Fibroblast of lung (primary cell): ENCODE results near the gene TMEM63C. TPM values are rescaled to one million over a fixed set of nuclear protein-coding genes. Genes with fewer than 3 reads are reported as not detected.
"Not testable (repeated sequence)": the region's sequence is repeated elsewhere in the genome, so short reads cannot be mapped to it uniquely, and the experiment has no call there.

Source experiments
- DNase-seq, 2 donors: peaks; one replicate each; pipeline versions ENCODE4 v3.0.0 to v3.0.0-alpha.2; 2010; ENCODE audit warnings: low read depth in 2 of 2
- H2AFZ ChIP-seq: 2 replicates; pipeline ENCODE4 v1.5.1; 2012; ENCODE audit warnings: low read length, control low read depth, inconsistent platforms
- H3K27ac ChIP-seq: 2 replicates; pipeline ENCODE4 v1.5.1; 2011; ENCODE audit warnings: low read length, control low read depth; ENCODE audit not compliant: insufficient read depth
- H3K27me3 ChIP-seq: 2 replicates; pipeline ENCODE4 v1.5.1; 2011; ENCODE audit warnings: mild to moderate bottlenecking, low read length; ENCODE audit not compliant: control insufficient read depth, insufficient read depth
- H3K36me3 ChIP-seq: 2 replicates; pipeline ENCODE4 v1.5.1; 2011; ENCODE audit warnings: low read length; ENCODE audit not compliant: control insufficient read depth, insufficient read depth
- H3K4me1 ChIP-seq: 2 replicates; pipeline ENCODE4 v1.5.1; 2011; ENCODE audit warnings: low read length; ENCODE audit not compliant: control insufficient read depth, insufficient read depth; ENCODE audit errors: extremely low read depth
- H3K4me2 ChIP-seq: 2 replicates; pipeline ENCODE4 v1.5.1; 2011; ENCODE audit warnings: low read length, control low read depth; ENCODE audit not compliant: insufficient read depth; ENCODE audit errors: extremely low read depth
- H3K4me3 ChIP-seq, 4 experiments: fragments of 200-600 bp in 1 of 4; sonication (generic) in 1 of 4; replicated peaks in 1 of 4; 2 replicates each; pipeline ENCODE4 v1.5.1; 2011 to 2016; ENCODE audit warnings: low read length in 4 of 4, low read depth in 3 of 4, mild to moderate bottlenecking in 3 of 4, control low read depth in 2 of 4, inconsistent platforms in 1 of 4, mixed read lengths in 1 of 4; ENCODE audit not compliant: insufficient read depth in 1 of 4; ENCODE audit errors: control extremely low read depth in 1 of 4
- H3K79me2 ChIP-seq: 2 replicates; pipeline ENCODE4 v1.5.1; 2012; ENCODE audit warnings: mild to moderate bottlenecking, low read length, inconsistent platforms; ENCODE audit not compliant: control insufficient read depth, insufficient read depth
- H3K9ac ChIP-seq: 2 replicates; pipeline ENCODE4 v1.5.1; 2011; ENCODE audit warnings: mild to moderate bottlenecking, low read length, control low read depth; ENCODE audit not compliant: insufficient read depth
- H3K9me3 ChIP-seq: 2 replicates; pipeline ENCODE4 v1.5.1; 2012; ENCODE audit warnings: low read depth, low read length; ENCODE audit not compliant: control insufficient read depth, insufficient read depth
- H4K20me1 ChIP-seq: 2 replicates; pipeline ENCODE4 v1.5.1; 2011; ENCODE audit warnings: low read length; ENCODE audit not compliant: control insufficient read depth, insufficient read depth; ENCODE audit errors: extremely low read depth
- CTCF ChIP-seq, 2 donors: IDR thresholded peaks in 1 of 2; conservative IDR thresholded peaks in 1 of 2; 1 replicate in 1 of 2; 2 replicates in 1 of 2; pipeline ENCODE4 v1.5.1; 2011 to 2012; ENCODE audit warnings: low read length in 2 of 2, control low read depth in 1 of 2, inconsistent platforms in 1 of 2, low read depth in 1 of 2, mild to moderate bottlenecking in 1 of 2
- EZH2 ChIP-seq: IDR thresholded peaks from 2 replicates; pipeline ENCODE4 v1.5.1; 2012; ENCODE audit warnings: low read length, control low read depth, mild to moderate bottlenecking; ENCODE audit errors: missing control alignments
- polyA plus RNA-seq, 2 donors: library from polyadenylated mRNA; depleted of rRNA in 1 of 2; stranded (reverse) in 1 of 2; unstranded in 1 of 2; fragments of >200 nt; gene quantifications; 2 replicates each; pipeline ENCODE4 v1.2.1, GENCODE V29; 2011 to 2012; ENCODE audit warnings: missing spikeins in 1 of 2
- total RNA-seq: library from RNA; depleted of rRNA; stranded (reverse); fragments of >200 nt; gene quantifications from 2 replicates; pipeline ENCODE4 v1.2.1, GENCODE V29; 2014

TMEM63C gene
- total and polyA plus RNA-seq, 2 donors (not counting 1 experiment from before 2014, with no cell fraction given) = 0.66 TPM; not detected in 1

- H2AFZ ChIP-seq = no peak overlapping the region
- H3K4me3 ChIP-seq = no peak overlapping the region
- no peaks in the 10 kb centered on the region for H4K20me1 ChIP-seq
- peaks cover 3% of the 10 kb centered on the region for H3K4me1 ChIP-seq
- H3K79me2 ChIP-seq = no peaks in the 10 kb centered on the region
- H3K27me3 ChIP-seq = peaks cover 13% of the 10 kb centered on the region
- no peaks in the 10 kb centered on the region for H3K9me3 ChIP-seq
- no peak overlapping the region for H3K27ac ChIP-seq
- no peak overlapping the region for H3K4me2 ChIP-seq
- H3K9ac ChIP-seq = no peak overlapping the region
- DNase-seq = no peak
- no peaks in the 10 kb centered on the region for H3K36me3 ChIP-seq
- TF ChIP-seq CTCF (conservative IDR thresholded peaks at IDR 0.05 in 1 of 2, IDR thresholded peaks at IDR 0.05 in 1 of 2; ENCODE audit: low read depth in 1 of 2, low read length in 2 of 2) (no peak), EZH2 (no peak)
Measured at GRCh38 chr14:77161011-77161410, 20.6 kb upstream of the TMEM63C start.

DNA sequence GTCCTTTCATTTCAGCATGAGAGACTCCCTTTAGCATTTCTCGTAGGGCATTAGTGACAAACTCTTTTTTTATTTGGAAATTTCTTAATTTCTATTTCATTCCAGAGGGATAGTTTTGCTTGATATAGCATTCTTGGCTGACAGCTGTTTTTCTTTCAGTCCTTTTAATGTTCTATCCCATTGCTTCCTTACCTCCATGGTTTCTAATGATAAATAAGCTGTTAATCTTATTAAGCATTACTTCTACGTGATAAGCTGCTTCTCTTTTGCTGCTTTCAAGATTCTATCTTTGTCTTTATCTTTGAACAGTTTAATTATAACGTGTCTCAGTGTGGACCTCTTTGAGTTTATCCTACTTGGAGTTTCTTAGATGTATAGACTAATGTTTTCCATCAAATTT, 11.6 kb upstream of the TMEM63C start:
- DNase-seq = no peak
- no peak overlapping the region for H3K4me3 ChIP-seq
- no peaks in the 10 kb centered on the region for H3K79me2 ChIP-seq
- no peaks in the 10 kb centered on the region for H4K20me1 ChIP-seq
- H3K9ac ChIP-seq = no peak overlapping the region
- H3K36me3 ChIP-seq = no peaks in the 10 kb centered on the region
- H3K27me3 ChIP-seq = no peaks in the 10 kb centered on the region
- H3K4me2 ChIP-seq = no peak overlapping the region
- no peak overlapping the region for H3K27ac ChIP-seq
- TF ChIP-seq EZH2 = no peak
- no peak for TF ChIP-seq CTCF (conservative IDR thresholded peaks at IDR 0.05 in 1 of 2, IDR thresholded peaks at IDR 0.05 in 1 of 2; ENCODE audit: low read depth in 1 of 2, low read length in 2 of 2)
- H3K4me1 ChIP-seq = no peaks in the 10 kb centered on the region
- no peak overlapping the region for H2AFZ ChIP-seq
- H3K9me3 ChIP-seq = no peaks in the 10 kb centered on the region

GRCh38 chr14:77172916-77173315, 8.7 kb upstream of the TMEM63C start:
- H3K27me3 ChIP-seq = no peaks in the 10 kb centered on the region
- no peak overlapping the region for H3K27ac ChIP-seq
- no peak overlapping the region for H3K4me2 ChIP-seq

GRCh38 chr14:77173911-77174617, 7.5 kb upstream of the TMEM63C start:
- H3K9ac ChIP-seq, H2AFZ ChIP-seq, H3K27me3 ChIP-seq, H3K4me2 ChIP-seq, H4K20me1 ChIP-seq, H3K36me3 ChIP-seq, H3K4me1 ChIP-seq, H3K4me3 ChIP-seq, H3K79me2 ChIP-seq, H3K27ac ChIP-seq, H3K9me3 ChIP-seq: not testable (repeated sequence)
- peak in 1 of 2 donors; percentile 36 for DNase-seq

More at GRCh38 chr14:77172916-77173315, 8.7 kb upstream of the TMEM63C start:
- TF ChIP-seq EZH2 = no peak
- TF ChIP-seq CTCF (conservative IDR thresholded peaks at IDR 0.05 in 1 of 2, IDR thresholded peaks at IDR 0.05 in 1 of 2; ENCODE audit: low read depth in 1 of 2, low read length in 2 of 2) = no peak
- Histone ChIP-seq H2AFZ (no peak overlapping the region), H3K36me3 (no peaks in the 10 kb centered on the region), H3K9me3 (no peaks in the 10 kb centered on the region), H3K4me3 (no peak overlapping the region), H4K20me1 (no peaks in the 10 kb centered on the region), H3K9ac (no peak overlapping the region), H3K4me1 (no peaks in the 10 kb centered on the region), H3K79me2 (no peaks in the 10 kb centered on the region)
- DNase-seq = no peak
